ENCODE results near the gene DGKB.

The DGKB gene

DNA sequence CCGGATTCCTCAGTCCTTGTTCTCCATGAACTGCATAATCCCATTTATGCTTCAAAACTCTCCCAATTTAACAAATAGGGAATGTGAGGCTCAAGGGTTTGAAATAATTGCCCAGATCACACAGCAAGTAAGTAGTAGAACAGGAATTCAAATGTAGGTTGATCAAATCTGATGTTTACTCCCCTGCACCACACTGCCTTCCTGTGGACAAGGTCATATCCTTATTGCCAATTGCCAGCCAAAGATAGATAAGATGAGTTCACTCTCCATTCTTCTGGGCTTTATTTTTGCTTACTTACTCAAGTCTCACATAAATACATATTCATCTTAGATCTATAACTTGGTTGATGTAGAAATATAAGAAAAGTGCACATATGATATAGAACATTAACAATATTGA is 477.9 kb downstream of the DGKB start:
- TF ChIP-seq, protein P1, sequence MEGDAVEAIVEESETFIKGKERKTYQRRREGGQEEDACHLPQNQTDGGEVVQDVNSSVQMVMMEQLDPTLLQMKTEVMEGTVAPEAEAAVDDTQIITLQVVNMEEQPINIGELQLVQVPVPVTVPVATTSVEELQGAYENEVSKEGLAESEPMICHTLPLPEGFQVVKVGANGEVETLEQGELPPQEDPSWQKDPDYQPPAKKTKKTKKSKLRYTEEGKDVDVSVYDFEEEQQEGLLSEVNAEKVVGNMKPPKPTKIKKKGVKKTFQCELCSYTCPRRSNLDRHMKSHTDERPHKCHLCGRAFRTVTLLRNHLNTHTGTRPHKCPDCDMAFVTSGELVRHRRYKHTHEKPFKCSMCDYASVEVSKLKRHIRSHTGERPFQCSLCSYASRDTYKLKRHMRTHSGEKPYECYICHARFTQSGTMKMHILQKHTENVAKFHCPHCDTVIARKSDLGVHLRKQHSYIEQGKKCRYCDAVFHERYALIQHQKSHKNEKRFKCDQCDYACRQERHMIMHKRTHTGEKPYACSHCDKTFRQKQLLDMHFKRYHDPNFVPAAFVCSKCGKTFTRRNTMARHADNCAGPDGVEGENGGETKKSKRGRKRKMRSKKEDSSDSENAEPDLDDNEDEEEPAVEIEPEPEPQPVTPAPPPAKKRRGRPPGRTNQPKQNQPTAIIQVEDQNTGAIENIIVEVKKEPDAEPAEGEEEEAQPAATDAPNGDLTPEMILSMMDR (IDR thresholded peaks at IDR 0.05; ENCODE audit: extremely low read depth, missing control alignments): no peak
- no peak for DNase-seq (ENCODE audit: low spot score)

DNA sequence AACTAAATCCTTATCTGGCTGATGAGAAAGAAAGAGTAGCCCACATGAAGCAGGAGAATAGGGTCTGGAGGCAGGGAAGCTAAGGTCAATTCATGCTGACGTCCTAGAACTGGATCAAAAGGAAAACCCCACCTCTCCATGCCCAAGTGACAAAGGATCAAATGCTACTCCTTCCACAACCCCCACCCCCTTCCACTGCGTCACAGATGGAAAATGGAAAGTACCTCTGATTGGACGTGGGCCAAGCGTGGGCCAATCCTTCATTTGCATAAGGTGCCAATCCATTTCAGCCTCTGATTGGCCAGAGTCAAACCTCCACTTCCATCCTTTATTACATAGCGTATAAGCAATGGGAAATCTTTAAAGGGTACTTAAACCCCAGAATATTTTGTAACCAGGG is 481.8 kb downstream of the DGKB start:
- TF ChIP-seq, protein P1 (IDR thresholded peaks at IDR 0.05; ENCODE audit: extremely low read depth, missing control alignments): no peak
- DNase-seq (ENCODE audit: low spot score): no peak

DNA sequence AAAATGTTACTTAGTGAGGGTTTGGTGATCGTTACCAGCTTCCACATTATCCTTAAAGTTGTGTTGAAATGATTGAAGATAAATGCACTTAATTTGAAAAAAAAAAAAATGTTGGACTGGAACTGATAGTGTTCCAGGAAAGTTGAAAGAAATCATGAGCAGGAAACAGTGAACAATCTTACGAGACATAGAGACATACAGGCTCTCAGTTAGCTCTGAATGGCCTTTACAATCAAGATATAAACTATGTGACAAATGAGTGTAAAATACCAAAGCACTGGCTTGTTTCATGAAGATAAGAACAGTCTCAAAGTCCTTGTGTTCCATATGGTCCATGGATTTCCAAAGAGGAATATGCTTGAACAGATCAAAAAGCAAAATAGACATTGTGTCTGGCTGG is 483.0 kb downstream of the DGKB start:
- no peak for DNase-seq (ENCODE audit: low spot score)
- TF ChIP-seq, protein P1 (IDR thresholded peaks at IDR 0.05; ENCODE audit: extremely low read depth, missing control alignments): no peak

DNA sequence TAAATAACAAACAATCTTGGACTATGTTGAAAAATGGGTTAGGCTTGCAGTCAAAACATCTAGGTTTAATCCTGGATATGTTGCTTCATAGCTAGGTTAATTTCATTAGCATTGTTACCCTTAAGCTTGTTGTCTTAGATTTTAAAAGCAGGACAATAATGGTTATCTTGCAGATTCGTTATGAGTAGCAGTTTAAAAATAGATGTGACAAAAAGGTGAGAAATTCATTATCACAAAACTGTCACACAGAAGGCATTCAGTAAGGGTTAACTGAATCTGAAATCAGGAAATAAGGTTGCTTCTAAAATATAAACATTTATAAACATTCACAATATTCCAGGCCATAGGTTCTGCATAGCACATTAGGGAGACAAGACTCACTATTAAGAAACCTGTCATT is 483.9 kb downstream of the DGKB start:
- no peak for DNase-seq (ENCODE audit: low spot score)
- TF ChIP-seq, protein P1 (IDR thresholded peaks at IDR 0.05; ENCODE audit: extremely low read depth, missing control alignments): no peak

DNA sequence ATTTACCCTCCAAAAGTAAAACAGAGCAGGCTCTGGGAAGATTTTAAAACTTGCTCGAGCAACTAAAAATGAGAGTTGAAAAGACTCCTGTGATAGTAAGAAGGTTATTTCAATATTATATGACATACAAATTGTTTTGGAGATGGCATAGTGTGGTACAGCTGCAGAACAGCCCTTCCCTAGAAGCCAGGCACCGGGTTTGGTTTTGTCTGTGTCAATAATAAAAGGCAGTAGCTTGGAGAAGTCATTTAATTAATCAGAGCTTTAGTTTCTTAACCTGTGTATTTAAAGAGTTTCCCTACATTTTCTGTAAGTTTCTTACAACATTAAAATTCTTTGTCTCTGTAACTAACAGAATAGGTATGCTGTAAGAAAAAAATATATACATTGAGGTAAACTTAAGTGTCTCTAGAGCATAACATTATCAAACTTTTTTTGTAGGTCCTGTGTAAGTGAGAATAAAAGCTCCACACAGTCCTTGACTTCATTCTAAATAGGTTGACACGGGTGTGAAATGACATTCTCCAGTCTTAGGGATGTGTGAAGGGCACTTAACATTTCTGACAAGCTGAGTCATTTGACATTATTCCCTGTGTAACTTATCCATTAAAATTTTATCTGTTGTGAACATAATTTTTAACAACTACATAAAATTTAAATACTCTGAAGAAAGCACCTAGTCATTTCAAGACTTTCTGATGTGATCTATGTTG is 488.1 kb downstream of the DGKB start:
- no peak for DNase-seq (ENCODE audit: low spot score)
- TF ChIP-seq, protein P1 (IDR thresholded peaks at IDR 0.05; ENCODE audit: extremely low read depth, missing control alignments): no peak

DNA sequence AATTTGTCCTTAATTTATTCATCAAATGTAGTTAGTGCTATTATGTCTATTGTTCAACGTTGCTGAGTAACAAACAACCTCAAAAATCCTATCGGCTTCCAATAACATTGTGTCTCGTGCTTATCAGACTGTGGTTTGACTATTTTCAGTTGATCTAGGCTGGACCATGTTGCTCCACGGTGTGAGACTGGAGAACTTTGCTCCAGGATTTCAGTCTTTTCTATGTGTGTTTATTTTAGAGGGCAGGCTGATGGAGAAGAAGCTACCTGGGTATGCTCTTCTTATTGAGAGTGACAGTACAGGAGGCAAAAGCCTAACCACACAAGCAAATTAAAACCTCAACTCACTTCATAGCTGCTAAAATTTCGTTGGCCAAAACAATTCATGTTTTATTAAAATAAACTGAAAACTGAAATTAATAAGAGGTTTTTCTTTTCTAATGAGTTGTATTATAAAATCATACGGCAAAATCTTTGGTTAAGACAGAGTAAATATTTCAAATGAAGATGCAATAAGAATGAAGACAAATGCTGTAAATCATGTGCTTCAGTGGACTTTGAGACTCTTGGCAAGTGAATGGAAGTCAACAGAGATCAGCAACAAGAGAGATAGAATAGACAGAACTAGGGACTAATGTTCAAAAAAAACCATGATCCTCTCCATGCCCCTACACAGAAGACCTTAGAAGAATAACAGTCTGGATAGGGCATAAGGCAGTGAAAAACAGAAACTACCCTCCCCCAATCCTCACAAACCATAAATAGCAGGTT is 495.1 kb downstream of the DGKB start:
- TF ChIP-seq, protein P1 (IDR thresholded peaks at IDR 0.05; ENCODE audit: extremely low read depth, missing control alignments): no peak
- no peak for DNase-seq (ENCODE audit: low spot score)

DNA sequence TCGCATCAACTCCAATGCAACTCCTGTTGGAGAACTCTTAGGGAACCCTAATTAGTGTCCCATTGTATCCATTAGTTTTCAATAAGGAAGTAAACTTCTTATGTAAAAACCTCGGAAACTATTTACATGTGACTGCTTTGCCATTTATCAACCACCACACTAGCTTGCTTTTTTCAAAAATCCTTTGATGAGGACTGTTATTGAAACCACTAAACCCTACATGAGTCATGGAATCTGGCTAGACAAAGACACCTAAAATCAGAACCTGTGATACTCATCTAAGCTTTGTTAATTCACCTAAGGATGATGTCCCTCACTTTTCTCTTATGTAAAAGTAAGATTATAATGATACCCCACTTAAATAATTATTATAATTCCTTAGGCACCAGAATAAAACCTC is 499.0 kb downstream of the DGKB start:
- no peak for DNase-seq (ENCODE audit: low spot score)
- TF ChIP-seq, protein P1 (IDR thresholded peaks at IDR 0.05; ENCODE audit: extremely low read depth, missing control alignments): no peak

Data from GM20000 (cell line).